Breast epithelium (tissue), 4 donors: Measurements from ENCODE around the gene NRBP1. TPM values are rescaled to one million over a fixed set of nuclear protein-coding genes. Genes with fewer than 3 reads are reported as not detected.

Source experiments
- DNase-seq, 2 donors: peaks; one replicate each; pipeline ENCODE4 v3.0.0-alpha.2; 2019; ENCODE audit warnings: low spot score in 2 of 2
- H3K27ac ChIP-seq, 2 donors: fragments of 200-600 bp; sonication (generic) in 1 of 2; one replicate each; pipeline ENCODE4 v1.5.1; 2016 to 2019; ENCODE audit warnings: mild to moderate bottlenecking in 1 of 2
- H3K27me3 ChIP-seq, 2 donors: fragments of 200-600 bp; sonication (generic) in 1 of 2; one replicate each; pipeline versions ENCODE4 v1.5.1 to v1.6.0; 2017 to 2019; ENCODE audit warnings: control low read depth in 1 of 2, mild to moderate bottlenecking in 1 of 2
- H3K36me3 ChIP-seq: fragments of 200-600 bp; one replicate; pipeline ENCODE4 v1.5.1; 2019
- H3K4me1 ChIP-seq, 2 donors: fragments of 200-600 bp; sonication (generic); one replicate each; pipeline ENCODE4 v1.5.1; 2016 to 2019; ENCODE audit warnings: control low read depth in 1 of 2
- H3K4me3 ChIP-seq, 3 donors: fragments of 200-600 bp; sonication (generic); 1 replicate in 2 of 3; 2 replicates in 1 of 3; pipeline ENCODE4 v1.5.1; 2016 to 2019; ENCODE audit warnings: mild to moderate bottlenecking in 3 of 3, moderate library complexity in 2 of 3
- H3K9me3 ChIP-seq, 2 donors: fragments of 200-600 bp; sonication (generic) in 1 of 2; one replicate each; pipeline ENCODE4 v1.5.1; 2016 to 2019; ENCODE audit warnings: control low read depth in 1 of 2
- CTCF ChIP-seq, 3 donors: fragments of 450-650 bp; IDR thresholded peaks; one replicate each; pipeline ENCODE4 v1.5.1; 2016 to 2017; ENCODE audit warnings: antibody characterized with exemption in 3 of 3, mild to moderate bottlenecking in 3 of 3, moderate library complexity in 3 of 3
- POLR2A ChIP-seq: fragments of 450-650 bp; IDR thresholded peaks from one replicate; pipeline ENCODE4 v1.6.1; 2016; ENCODE audit warnings: antibody characterized with exemption, mild to moderate bottlenecking, moderate library complexity
- POLR2AphosphoS5 ChIP-seq, 3 donors: sonication (generic); formaldehyde crosslinking; IDR thresholded peaks; one replicate each; pipeline ENCODE4 v1.6.1; 2017; ENCODE audit warnings: antibody characterized with exemption in 3 of 3
- intact Hi-C: fragments of 100-400 bp; cut with DNase I; formaldehyde crosslinking; loops from one replicate; pipeline ENCODE4 v1.15.1; 2023; ENCODE audit warnings: low total_unique reads
- total RNA-seq, 3 donors: library from RNA; depleted of rRNA; stranded (reverse); fragments of >200 nt; gene quantifications; one replicate each; pipeline ENCODE4 v1.1.0, GENCODE V29; 2016

The NRBP1 gene
- total RNA-seq, 3 donors from 2014 or later = 70.5 to 87.5 (median 80.3) TPM

GRCh38 chr2:27398962-27399361 is 29.5 kb upstream of the NRBP1 start:
- DNase-seq = no peak
- intact Hi-C loops = no loop called here

GRCh38 chr2:27400348-27401135 is 27.9 kb upstream of the NRBP1 start:
- DNase-seq = no peak
- intact Hi-C loops = no loop called here
- Histone ChIP-seq H3K4me1 (no peaks in the 10 kb centered on the region), H3K9me3 (no peaks in the 10 kb centered on the region), H3K27me3 (no peaks in the 10 kb centered on the region), H3K27ac (no peak overlapping the region), H3K4me3 (no peak overlapping the region), H3K36me3 (no peaks in the 10 kb centered on the region)
- TF ChIP-seq POLR2A (no peak), POLR2AphosphoS5 (IDR thresholded peaks at IDR 0.05) (no peak), CTCF (IDR thresholded peaks at IDR 0.05) (no peak)

More at GRCh38 chr2:27398962-27399361, 29.5 kb upstream of the NRBP1 start:
- Histone ChIP-seq H3K9me3 (no peaks in the 10 kb centered on the region), H3K36me3 (no peaks in the 10 kb centered on the region), H3K27ac (no peak overlapping the region), H3K4me1 (no peaks in the 10 kb centered on the region), H3K27me3 (no peaks in the 10 kb centered on the region), H3K4me3 (no peak overlapping the region)
- TF ChIP-seq POLR2AphosphoS5 (IDR thresholded peaks at IDR 0.05) (no peak), CTCF (IDR thresholded peaks at IDR 0.05) (no peak), POLR2A (no peak)

GRCh38 chr2:27407798-27408491 is 20.5 kb upstream of the NRBP1 start:
- H3K36me3 ChIP-seq = no peaks in the 10 kb centered on the region
- no peaks in the 10 kb centered on the region for H3K9me3 ChIP-seq
- intact Hi-C loops = no loop called here
- H3K4me3 ChIP-seq = peak overlapping the region; percentile 81 to 100 (median 96)
- H3K27me3 ChIP-seq = no peaks in the 10 kb centered on the region
- TF ChIP-seq CTCF (IDR thresholded peaks at IDR 0.05) = peak; percentile 40 to 52 (median 50)
- no peak for TF ChIP-seq POLR2A
- H3K27ac ChIP-seq = no peak overlapping the region
- DNase-seq = no peak
- H3K4me1 ChIP-seq = peaks cover 0 to 4% of the 10 kb centered on the region in 2 donors

- Histone ChIP-seq H3K9me3 (no peaks in the 10 kb centered on the region), H3K27ac (peak overlapping the region; percentile 78 to 86), H3K4me3 (peak overlapping the region; percentile 81 to 100 (median 96)), H3K36me3 (no peaks in the 10 kb centered on the region), H3K27me3 (no peaks in the 10 kb centered on the region), H3K4me1 (peaks cover 0 to 4% of the 10 kb centered on the region in 2 donors)
- DNase-seq = no peak
- intact Hi-C loops = no loop called here
- TF ChIP-seq CTCF (IDR thresholded peaks at IDR 0.05) (no peak), POLR2AphosphoS5 (IDR thresholded peaks at IDR 0.05) (no peak), POLR2A (no peak)
Measured at GRCh38 chr2:27408601-27409320, 19.7 kb upstream of the NRBP1 start.
